Loucy (cell line): ENCODE measurements around the gene GON4L.
A peak's percentile ranks its signal among the peaks of the same experiment; 100 is the strongest.
"Not testable (repeated sequence)": the region's sequence is repeated elsewhere in the genome, so short reads cannot be mapped to it uniquely, and the experiment has no call there.

Experiments used
- H2AFZ ChIP-seq: fragments of 200-600 bp; sonication (generic); 2 replicates; pipeline ENCODE4 v1.6.0; 2016; ENCODE audit warnings: antibody characterized with exemption, mild to moderate bottlenecking, low read length, moderate library complexity
- H3F3A ChIP-seq: fragments of 200-600 bp; 2 replicates; pipeline ENCODE4 v1.6.0; 2016; ENCODE audit warnings: antibody characterized with exemption, low read depth, mild to moderate bottlenecking
- H3K27me3 ChIP-seq: fragments of 200-600 bp; sonication (generic); 2 replicates; pipeline ENCODE4 v1.6.1; 2014; ENCODE audit warnings: low read length, mild to moderate bottlenecking; ENCODE audit not compliant: insufficient read depth, poor library complexity, severe bottlenecking
- H3K36me3 ChIP-seq: fragments of 200-600 bp; sonication (generic); 2 replicates; pipeline ENCODE4 v1.6.1; 2016; ENCODE audit warnings: low read length; ENCODE audit not compliant: insufficient read depth
- H3K4me1 ChIP-seq: fragments of 200-600 bp; sonication (generic); 2 replicates; pipeline ENCODE4 v1.5.1; 2014; ENCODE audit warnings: low read length, mild to moderate bottlenecking; ENCODE audit not compliant: insufficient read depth, poor library complexity, severe bottlenecking
- H3K4me2 ChIP-seq: fragments of 200-600 bp; sonication (generic); 2 replicates; pipeline ENCODE4 v1.6.0; 2014; ENCODE audit warnings: antibody characterized with exemption, low read length, low read depth, mild to moderate bottlenecking; ENCODE audit not compliant: poor library complexity, severe bottlenecking
- H3K4me3 ChIP-seq: fragments of 200-600 bp; sonication (generic); 2 replicates; pipeline ENCODE4 v1.5.1; 2014; ENCODE audit warnings: low read length, mild to moderate bottlenecking, mixed read lengths; ENCODE audit not compliant: poor library complexity, severe bottlenecking
- H3K79me2 ChIP-seq: fragments of 200-600 bp; sonication (generic); 2 replicates; pipeline ENCODE4 v1.6.1; 2014; ENCODE audit warnings: low read length; ENCODE audit not compliant: insufficient read depth
- H3K9ac ChIP-seq: fragments of 200-600 bp; sonication (generic); 2 replicates; pipeline ENCODE4 v1.6.0; 2014; ENCODE audit warnings: mild to moderate bottlenecking, low read depth, low read length, moderate library complexity; ENCODE audit not compliant: poor library complexity, severe bottlenecking
- H3K9me2 ChIP-seq: fragments of 200-600 bp; sonication (generic); replicated peaks from 2 replicates; pipeline ENCODE4 v1.6.1; 2016; ENCODE audit warnings: low read depth, low read length, mixed read lengths
- H3K9me3 ChIP-seq: fragments of 200-600 bp; sonication (generic); 2 replicates; pipeline ENCODE4 v1.6.1; 2014; ENCODE audit warnings: mild to moderate bottlenecking, antibody characterized with exemption, low read length, low read depth; ENCODE audit not compliant: insufficient read depth
- H4K20me1 ChIP-seq: fragments of 200-600 bp; sonication (generic); 2 replicates; pipeline ENCODE4 v1.6.0; 2014; ENCODE audit warnings: antibody characterized with exemption, low read length, mild to moderate bottlenecking; ENCODE audit not compliant: insufficient read depth, poor library complexity, severe bottlenecking
- CTCF ChIP-seq: fragments of 200-600 bp; sonication (generic); conservative IDR thresholded peaks from 2 replicates; pipeline ENCODE4 v1.5.1; 2014; ENCODE audit warnings: mild to moderate bottlenecking, antibody characterized with exemption, low read length
- EZH2phosphoT487 ChIP-seq: fragments of 200-600 bp; IDR thresholded peaks from 2 replicates; pipeline ENCODE4 v1.6.1; 2018; ENCODE audit warnings: antibody characterized with exemption, mild to moderate bottlenecking, moderate library complexity, borderline replicate concordance

The GON4L gene

GRCh38 chr1:155812878-155813277 is 44.1 kb downstream of the GON4L start:
- H3K27me3 ChIP-seq: no peaks in the 10 kb centered on the region
- no peaks in the 10 kb centered on the region for H4K20me1 ChIP-seq
- H3K36me3 ChIP-seq: peaks cover 59% of the 10 kb centered on the region
- no peak overlapping the region for H3K4me3 ChIP-seq
- no peak overlapping the region for H3K9ac ChIP-seq
- no peaks in the 10 kb centered on the region for H3K9me2 ChIP-seq
- H3F3A ChIP-seq: no peaks in the 10 kb centered on the region
- H2AFZ ChIP-seq: no peak overlapping the region
- TF ChIP-seq EZH2phosphoT487 (no peak), CTCF (no peak)
- H3K4me1 ChIP-seq: peaks cover 6% of the 10 kb centered on the region
- no peaks in the 10 kb centered on the region for H3K9me3 ChIP-seq
- no peaks in the 10 kb centered on the region for H3K79me2 ChIP-seq
- no peak overlapping the region for H3K4me2 ChIP-seq

DNA sequence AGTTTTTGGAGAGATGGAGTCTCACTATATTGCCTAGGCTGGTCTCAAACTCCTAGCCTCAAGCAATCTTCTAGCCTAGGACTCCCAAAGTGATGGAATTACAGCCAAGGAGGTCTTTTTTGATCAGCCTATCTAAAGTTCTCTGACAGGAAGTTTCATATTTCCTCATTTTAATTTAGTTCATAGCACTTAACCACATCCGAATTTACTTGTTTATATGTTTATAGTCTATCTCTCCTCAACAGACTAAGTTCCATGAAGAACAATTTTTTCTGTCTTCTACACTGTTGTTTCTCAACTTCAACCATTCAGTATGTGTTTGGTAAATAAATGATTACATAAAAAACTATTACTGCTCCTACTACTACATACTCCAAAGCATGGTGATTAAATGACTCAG is 47.9 kb downstream of the GON4L start:
- peak overlapping the region; percentile 23 for H3K4me2 ChIP-seq
- H3K36me3 ChIP-seq: peaks cover 56% of the 10 kb centered on the region; the same call in 1 of the 2 replicates
- no peak overlapping the region for H3K4me3 ChIP-seq
- no peaks in the 10 kb centered on the region for H4K20me1 ChIP-seq
- peaks cover 6% of the 10 kb centered on the region for H3K4me1 ChIP-seq
- H3K79me2 ChIP-seq: no peaks in the 10 kb centered on the region
- no peaks in the 10 kb centered on the region for H3K9me2 ChIP-seq
- no peaks in the 10 kb centered on the region for H3F3A ChIP-seq
- H2AFZ ChIP-seq: no peak overlapping the region
- H3K9me3 ChIP-seq: no peaks in the 10 kb centered on the region
- no peak for TF ChIP-seq EZH2phosphoT487
- no peak for TF ChIP-seq CTCF
- no peaks in the 10 kb centered on the region for H3K27me3 ChIP-seq
- H3K9ac ChIP-seq: no peak overlapping the region

- Histone ChIP-seq H3K9me3 (no peaks in the 10 kb centered on the region), H3K4me3 (no peak overlapping the region), H3F3A (no peaks in the 10 kb centered on the region), H3K9ac (no peak overlapping the region), H3K9me2 (no peaks in the 10 kb centered on the region), H3K36me3 (peaks cover 53% of the 10 kb centered on the region; the same call in 1 of the 2 replicates), H3K79me2 (no peaks in the 10 kb centered on the region), H3K4me2 (no peak overlapping the region), H2AFZ (no peak overlapping the region), H4K20me1 (peaks cover 2% of the 10 kb centered on the region), H3K27me3 (no peaks in the 10 kb centered on the region), H3K4me1 (no peaks in the 10 kb centered on the region)
- TF ChIP-seq EZH2phosphoT487: no peak
- TF ChIP-seq CTCF: no peak
Measured at GRCh38 chr1:155801149-155801548, 55.9 kb downstream of the GON4L start.

GRCh38 chr1:155795618-155796017 is 61.4 kb downstream of the GON4L start:
- H3K36me3 ChIP-seq: peaks cover 45% of the 10 kb centered on the region; the same call in 1 of the 2 replicates

More at GRCh38 chr1:155795618-155796017, 61.4 kb downstream of the GON4L start:
- not testable (repeated sequence) for H4K20me1 ChIP-seq, H3K4me1 ChIP-seq, H3K27me3 ChIP-seq, H3K9me2 ChIP-seq, H3K9me3 ChIP-seq, H3K4me3 ChIP-seq, H3K79me2 ChIP-seq, H2AFZ ChIP-seq, H3K9ac ChIP-seq, H3K4me2 ChIP-seq, H3F3A ChIP-seq
